ENCODE results near the gene ENTPD8.

The ENTPD8 gene

DNA sequence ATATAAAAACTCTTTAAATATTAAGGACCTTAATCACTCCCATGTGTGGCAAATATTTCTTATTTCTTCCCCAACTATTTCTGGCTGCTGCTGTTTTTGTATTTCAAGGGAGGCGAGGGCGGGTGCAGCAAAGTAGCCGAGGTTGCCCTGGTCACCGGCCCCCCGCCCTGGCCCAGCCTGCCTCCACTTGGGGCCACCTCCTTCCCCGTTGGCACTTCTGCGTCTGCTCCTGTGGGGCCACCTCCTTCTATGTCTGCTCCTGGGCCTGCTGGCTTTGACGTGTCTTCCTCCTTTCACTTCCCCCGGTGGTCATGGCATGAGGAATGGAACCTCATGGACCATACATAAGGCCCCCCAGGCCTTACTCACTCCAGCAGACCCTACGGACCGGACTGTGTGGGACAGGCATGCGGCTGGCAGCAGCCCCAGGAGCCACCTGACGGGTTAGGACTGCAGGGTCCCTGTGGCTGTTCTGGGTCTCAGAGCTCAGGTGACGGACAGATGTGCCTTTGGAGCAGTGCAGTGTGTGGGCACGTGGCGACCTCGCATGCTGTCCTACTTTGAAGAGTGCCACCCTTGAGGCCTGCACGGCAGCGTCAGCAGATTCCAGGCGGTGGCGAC lies 5.8 kb upstream of the ENTPD8 start:
- Histone ChIP-seq H3K4ac (ENCODE audit: low read length) (no peak overlapping the region), H3K79me1 (ENCODE audit: low read depth, low read length) (no peaks in the 10 kb centered on the region), H2BK120ac (ENCODE audit: low read depth, low read length) (no peak overlapping the region), H2BK15ac (ENCODE audit: low read length) (no peak overlapping the region), H3K27ac (replicated peaks; ENCODE audit: low read length) (no peak overlapping the region), H2AK5ac (ENCODE audit: low read depth, low read length) (peak overlapping the region; percentile 28), H3K9me3 (replicated peaks in 1 of 2; ENCODE audit: control insufficient read depth in 2 of 2, insufficient read depth in 1 of 2, low read depth in 1 of 2, low read length in 2 of 2) (no peaks in the 10 kb centered on the region), H3K14ac (ENCODE audit: low read length) (no peak overlapping the region), H4K91ac (ENCODE audit: low read depth, low read length, poor library complexity) (no peak overlapping the region), H3K18ac (ENCODE audit: low read length) (no peak overlapping the region), H3K9ac (ENCODE audit: low read depth, low read length, poor library complexity) (no peak overlapping the region), H3K27me3 (ENCODE audit: control insufficient read depth in 3 of 3, insufficient read depth in 3 of 3, low read depth in 1 of 3, low read length in 3 of 3) (peaks cover 0 to 5% (median 3%) of the 10 kb centered on the region in 3 experiments), H2AFZ (ENCODE audit: low read length) (no peak overlapping the region), H2BK12ac (ENCODE audit: low read length) (no peak overlapping the region), H3K23ac (ENCODE audit: low read depth, low read length, poor library complexity) (peak overlapping the region; percentile 55), H3K4me3 (ENCODE audit: low read length in 2 of 2) (peak overlapping the region in 1 of 2 donors; percentile 16), H2BK5ac (ENCODE audit: low read length) (peak overlapping the region; percentile 53), H3K4me1 (ENCODE audit: control insufficient read depth in 2 of 2, insufficient read depth in 1 of 2, low read depth in 1 of 2, low read length in 2 of 2) (peaks cover under 1 to 6% of the 10 kb centered on the region in 2 donors), H3K4me2 (ENCODE audit: insufficient read depth, low read length, poor library complexity, severe bottlenecking) (no peak overlapping the region), H3K36me3 (replicated peaks in 1 of 2; ENCODE audit: control insufficient read depth in 2 of 2, insufficient read depth in 2 of 2, low read length in 2 of 2) (peaks cover 9 to 17% of the 10 kb centered on the region in 2 donors), H4K8ac (ENCODE audit: low read depth, low read length) (no peak overlapping the region)
- no peak for DNase-seq (ENCODE audit: low spot score)
- no CpG with 5 or more reads among the region's 21 CpGs for whole genome bisulfite sequencing, 2 donors (ENCODE audit: extremely low coverage in 2 of 2, insufficient read length in 2 of 2, insufficient replicate concordance in 1 of 2)

GRCh38 chr9:137445930-137446431 lies 4.8 kb upstream of the ENTPD8 start:
- Histone ChIP-seq H3K4me3 (ENCODE audit: low read length in 2 of 2) (no peak overlapping the region), H3K9me3 (replicated peaks in 1 of 2; ENCODE audit: control insufficient read depth in 2 of 2, insufficient read depth in 1 of 2, low read depth in 1 of 2, low read length in 2 of 2) (no peaks in the 10 kb centered on the region), H3K4ac (ENCODE audit: low read length) (no peak overlapping the region), H3K79me1 (ENCODE audit: low read depth, low read length) (no peaks in the 10 kb centered on the region), H3K18ac (ENCODE audit: low read length) (peak overlapping the region; percentile 84), H2BK12ac (ENCODE audit: low read length) (no peak overlapping the region), H3K36me3 (replicated peaks in 1 of 2; ENCODE audit: control insufficient read depth in 2 of 2, insufficient read depth in 2 of 2, low read length in 2 of 2) (peaks cover 9 to 17% of the 10 kb centered on the region in 2 donors), H2AK5ac (ENCODE audit: low read depth, low read length) (peak overlapping the region; percentile 4), H2BK15ac (ENCODE audit: low read length) (peak overlapping the region; percentile 60), H4K8ac (ENCODE audit: low read depth, low read length) (no peak overlapping the region), H4K91ac (ENCODE audit: low read depth, low read length, poor library complexity) (no peak overlapping the region), H3K14ac (ENCODE audit: low read length) (no peak overlapping the region), H3K23ac (ENCODE audit: low read depth, low read length, poor library complexity) (no peak overlapping the region), H3K4me2 (ENCODE audit: insufficient read depth, low read length, poor library complexity, severe bottlenecking) (no peak overlapping the region), H3K4me1 (ENCODE audit: control insufficient read depth in 2 of 2, insufficient read depth in 1 of 2, low read depth in 1 of 2, low read length in 2 of 2) (peaks cover 2 to 8% of the 10 kb centered on the region in 2 donors), H2BK120ac (ENCODE audit: low read depth, low read length) (no peak overlapping the region), H2BK5ac (ENCODE audit: low read length) (no peak overlapping the region), H3K27me3 (ENCODE audit: control insufficient read depth in 3 of 3, insufficient read depth in 3 of 3, low read depth in 1 of 3, low read length in 3 of 3) (peaks cover 0 to 6% (median 4%) of the 10 kb centered on the region in 3 experiments), H3K27ac (replicated peaks; ENCODE audit: low read length) (no peak overlapping the region), H3K9ac (ENCODE audit: low read depth, low read length, poor library complexity) (no peak overlapping the region), H2AFZ (ENCODE audit: low read length) (no peak overlapping the region)
- DNase-seq (ENCODE audit: low spot score) = no peak
- no CpG with 5 or more reads among the region's 19 CpGs for WGBS, 2 donors (ENCODE audit: extremely low coverage in 2 of 2, insufficient read length in 2 of 2, insufficient replicate concordance in 1 of 2)

GRCh38 chr9:137445275-137445807 lies 4.2 kb upstream of the ENTPD8 start:
- H3K79me1 ChIP-seq (ENCODE audit: low read depth, low read length) = no peaks in the 10 kb centered on the region
- H3K36me3 ChIP-seq (replicated peaks in 1 of 2; ENCODE audit: control insufficient read depth in 2 of 2, insufficient read depth in 2 of 2, low read length in 2 of 2) = peaks cover 9 to 17% of the 10 kb centered on the region in 2 donors
- no peak overlapping the region for H4K8ac ChIP-seq (ENCODE audit: low read depth, low read length)
- H3K4me3 ChIP-seq (ENCODE audit: low read length in 2 of 2) = no peak overlapping the region
- peak overlapping the region; percentile 84 for H3K18ac ChIP-seq (ENCODE audit: low read length)
- DNase-seq (ENCODE audit: low spot score) = peak; percentile 77
- no peak overlapping the region for H2BK120ac ChIP-seq (ENCODE audit: low read depth, low read length)
- H3K14ac ChIP-seq (ENCODE audit: low read length) = peak overlapping the region; percentile 58
- WGBS, 2 donors (ENCODE audit: extremely low coverage in 2 of 2, insufficient read length in 2 of 2, insufficient replicate concordance in 1 of 2) = no CpG with 5 or more reads among the region's 14 CpGs
- H3K9ac ChIP-seq (ENCODE audit: low read depth, low read length, poor library complexity) = peak overlapping the region; percentile 50
- no peak overlapping the region for H2BK12ac ChIP-seq (ENCODE audit: low read length)
- H2AFZ ChIP-seq (ENCODE audit: low read length) = peak overlapping the region; percentile 57
- peak overlapping the region; percentile 60 for H2BK15ac ChIP-seq (ENCODE audit: low read length)
- no peak overlapping the region for H2BK5ac ChIP-seq (ENCODE audit: low read length)
- H3K9me3 ChIP-seq (replicated peaks in 1 of 2; ENCODE audit: control insufficient read depth in 2 of 2, insufficient read depth in 1 of 2, low read depth in 1 of 2, low read length in 2 of 2) = no peaks in the 10 kb centered on the region
- H3K23ac ChIP-seq (ENCODE audit: low read depth, low read length, poor library complexity) = peak overlapping the region; percentile 48
- no peak overlapping the region for H3K4ac ChIP-seq (ENCODE audit: low read length)
- no peak overlapping the region for H3K4me2 ChIP-seq (ENCODE audit: insufficient read depth, low read length, poor library complexity, severe bottlenecking)
- H3K27ac ChIP-seq (replicated peaks; ENCODE audit: low read length) = no peak overlapping the region
- peaks cover 2 to 8% of the 10 kb centered on the region in 2 donors for H3K4me1 ChIP-seq (ENCODE audit: control insufficient read depth in 2 of 2, insufficient read depth in 1 of 2, low read depth in 1 of 2, low read length in 2 of 2)
- H3K27me3 ChIP-seq (ENCODE audit: control insufficient read depth in 3 of 3, insufficient read depth in 3 of 3, low read depth in 1 of 3, low read length in 3 of 3) = peaks cover 0 to 6% (median 4%) of the 10 kb centered on the region in 3 experiments
- peak overlapping the region; percentile 4 for H2AK5ac ChIP-seq (ENCODE audit: low read depth, low read length)
- no peak overlapping the region for H4K91ac ChIP-seq (ENCODE audit: low read depth, low read length, poor library complexity)

DNA sequence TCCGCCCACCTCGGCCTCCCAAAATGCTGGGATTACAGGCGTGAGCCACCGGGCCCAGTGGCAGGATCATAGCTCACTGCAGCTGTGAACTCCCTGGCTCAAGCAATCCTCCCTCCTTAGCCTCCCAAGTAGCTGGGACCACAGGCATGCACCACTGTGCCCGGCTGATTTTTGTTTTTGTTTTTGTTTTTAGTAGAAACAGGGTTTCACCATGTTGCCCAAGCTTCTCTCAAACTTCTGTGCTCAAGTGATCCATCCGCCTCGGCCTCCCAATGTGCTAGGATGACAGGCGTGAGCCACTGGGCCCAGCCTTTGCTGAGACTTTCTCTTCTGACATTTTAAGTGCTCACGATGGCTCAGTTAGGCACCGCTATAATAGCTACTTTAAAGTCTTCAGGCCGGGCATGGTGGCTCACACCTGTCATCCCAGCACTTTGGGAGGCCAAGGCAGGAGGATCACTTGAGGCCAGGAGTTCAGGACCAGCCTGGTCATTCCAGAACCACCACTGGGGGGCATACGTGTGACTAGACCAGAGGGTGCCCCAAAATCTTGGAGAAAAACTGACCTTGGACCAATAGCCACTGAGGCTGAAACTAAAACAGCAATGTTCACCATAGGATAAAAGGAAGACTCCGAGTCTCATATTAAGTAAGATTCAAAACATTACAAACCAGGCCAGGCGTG lies 3.1 kb upstream of the ENTPD8 start:
- Histone ChIP-seq H3K18ac (ENCODE audit: low read length) (no peak overlapping the region), H2BK5ac (ENCODE audit: low read length) (no peak overlapping the region), H3K79me1 (ENCODE audit: low read depth, low read length) (no peaks in the 10 kb centered on the region), H3K4ac (ENCODE audit: low read length) (no peak overlapping the region), H3K36me3 (replicated peaks in 1 of 2; ENCODE audit: control insufficient read depth in 2 of 2, insufficient read depth in 2 of 2, low read length in 2 of 2) (peaks cover 4 to 7% of the 10 kb centered on the region in 2 donors), H2AK5ac (ENCODE audit: low read depth, low read length) (no peak overlapping the region), H4K91ac (ENCODE audit: low read depth, low read length, poor library complexity) (no peak overlapping the region), H3K9me3 (replicated peaks in 1 of 2; ENCODE audit: control insufficient read depth in 2 of 2, insufficient read depth in 1 of 2, low read depth in 1 of 2, low read length in 2 of 2) (no peaks in the 10 kb centered on the region), H4K8ac (ENCODE audit: low read depth, low read length) (no peak overlapping the region), H2BK15ac (ENCODE audit: low read length) (no peak overlapping the region), H3K4me2 (ENCODE audit: insufficient read depth, low read length, poor library complexity, severe bottlenecking) (no peak overlapping the region), H3K27me3 (ENCODE audit: control insufficient read depth in 3 of 3, insufficient read depth in 3 of 3, low read depth in 1 of 3, low read length in 3 of 3) (peaks cover 0 to 6% (median 4%) of the 10 kb centered on the region in 3 experiments), H3K27ac (replicated peaks; ENCODE audit: low read length) (no peak overlapping the region), H3K4me1 (ENCODE audit: control insufficient read depth in 2 of 2, insufficient read depth in 1 of 2, low read depth in 1 of 2, low read length in 2 of 2) (peaks cover 2 to 8% of the 10 kb centered on the region in 2 donors), H2AFZ (ENCODE audit: low read length) (no peak overlapping the region), H3K9ac (ENCODE audit: low read depth, low read length, poor library complexity) (no peak overlapping the region), H2BK12ac (ENCODE audit: low read length) (no peak overlapping the region), H2BK120ac (ENCODE audit: low read depth, low read length) (no peak overlapping the region), H3K23ac (ENCODE audit: low read depth, low read length, poor library complexity) (no peak overlapping the region), H3K4me3 (ENCODE audit: low read length in 2 of 2) (peak overlapping the region in 1 of 2 donors; percentile 48), H3K14ac (ENCODE audit: low read length) (no peak overlapping the region)
- no CpG with 5 or more reads among the region's 14 CpGs for WGBS, 2 donors (ENCODE audit: extremely low coverage in 2 of 2, insufficient read length in 2 of 2, insufficient replicate concordance in 1 of 2)
- no peak for DNase-seq (ENCODE audit: low spot score)
